B cell (primary cell): ENCODE data around the gene AGBL4. TPM values are rescaled to one million over a fixed set of nuclear protein-coding genes. Genes with fewer than 3 reads are reported as not detected.

Experiments used
- ATAC-seq: fragments of 200-7000 bp; cut with Tn5 transposase; one replicate; pipeline ENCODE4 v1.10.0; 2021; ENCODE audit warnings: low read depth, mild to moderate bottlenecking, moderate number of reproducible peaks, moderate library complexity
- CTCF ChIA-PET: fragments of 350-600 bp; sonication (Branson Sonifier 250); formaldehyde crosslinking; loops from one replicate; lab custom pipeline; 2021; ENCODE audit warnings: antibody characterized with exemption, inconsistent platforms; lab: Charles Lee
- POLR2A ChIA-PET: fragments of 350-600 bp; sonication (Branson Sonifier 250); formaldehyde crosslinking; loops from one replicate; lab custom pipeline; 2021; ENCODE audit warnings: antibody characterized with exemption; lab: Charles Lee
- DNase-seq: peaks from one replicate; pipeline ENCODE4 v3.0.0; 2013
- H2AFZ ChIP-seq: 2 replicates; pipeline ENCODE4 v1.6.1; 2012; ENCODE audit warnings: mild to moderate bottlenecking, low read depth, low read length; ENCODE audit not compliant: insufficient read depth, poor library complexity, severe bottlenecking
- H3K27ac ChIP-seq, 2 donors: 1 replicate in 1 of 2; 2 replicates in 1 of 2; pipeline ENCODE4 v1.5.1; 2012 to 2013; ENCODE audit warnings: low read length in 2 of 2, mild to moderate bottlenecking in 2 of 2, moderate library complexity in 1 of 2
- H3K27me3 ChIP-seq, 4 experiments: fragments of 200-600 bp in 1 of 4; sonication (generic) in 1 of 4; replicated peaks in 1 of 4; 1 replicate in 2 of 4; 2 replicates in 2 of 4; pipeline versions ENCODE4 v1.6.1 to v1.7.0; 2013 to 2016; ENCODE audit warnings: low read length in 3 of 4, mild to moderate bottlenecking in 2 of 4, mixed read lengths in 1 of 4, moderate library complexity in 1 of 4; ENCODE audit not compliant: insufficient read depth in 4 of 4, control insufficient read depth in 3 of 4; ENCODE audit errors: control extremely low read depth in 1 of 4
- H3K36me3 ChIP-seq, 2 experiments: replicated peaks in 1 of 2; 1 replicate in 1 of 2; 2 replicates in 1 of 2; pipeline versions ENCODE4 v1.6.1 to v1.7.1; 2013; ENCODE audit warnings: low read length in 1 of 2; ENCODE audit not compliant: insufficient read depth in 2 of 2, control insufficient read depth in 1 of 2; ENCODE audit errors: control extremely low read depth in 1 of 2, extremely low read depth in 1 of 2
- H3K4me1 ChIP-seq, 2 donors: fragments of 200-600 bp in 1 of 2; sonication (generic) in 1 of 2; 1 replicate in 1 of 2; 2 replicates in 1 of 2; pipeline versions ENCODE4 v1.5.1 to v1.6.1; 2013 to 2017; ENCODE audit warnings: low read length in 2 of 2; ENCODE audit not compliant: control insufficient read depth in 2 of 2, insufficient read depth in 2 of 2
- H3K4me2 ChIP-seq: replicated peaks from 2 replicates; pipeline ENCODE3; 2012; ENCODE audit warnings: mild to moderate bottlenecking, low read depth, low read length; ENCODE audit not compliant: poor library complexity, severe bottlenecking
- H3K4me3 ChIP-seq, 5 experiments: fragments of 200-600 bp in 1 of 5; sonication (generic) in 1 of 5; 1 replicate in 3 of 5; 2 replicates in 2 of 5; pipeline versions ENCODE4 v1.5.1 to v1.7.0; 2011 to 2016; ENCODE audit warnings: low read length in 4 of 5, mild to moderate bottlenecking in 4 of 5, low read depth in 2 of 5, control low read depth in 1 of 5, moderate library complexity in 1 of 5; ENCODE audit not compliant: insufficient read depth in 1 of 5; ENCODE audit errors: control extremely low read depth in 1 of 5, extremely low read depth in 1 of 5
- H3K79me2 ChIP-seq: fragments of 200-600 bp; sonication (generic); one replicate; pipeline ENCODE4 v1.6.0; 2016; ENCODE audit warnings: low read length; ENCODE audit not compliant: control insufficient read depth, insufficient read depth
- H3K9ac ChIP-seq: fragments of 200-600 bp; sonication (generic); 2 replicates; pipeline ENCODE4 v1.6.1; 2017; ENCODE audit warnings: mild to moderate bottlenecking, low read length, moderate library complexity
- H3K9me3 ChIP-seq, 3 donors: one replicate each; pipeline versions ENCODE4 v1.6.1 to v1.7.1; 2013; ENCODE audit warnings: low read length in 2 of 3; ENCODE audit not compliant: control insufficient read depth in 2 of 3, insufficient read depth in 1 of 3; ENCODE audit errors: control extremely low read depth in 1 of 3
- H4K20me1 ChIP-seq: 2 replicates; pipeline ENCODE4 v1.6.0; 2012; ENCODE audit warnings: mild to moderate bottlenecking, low read length; ENCODE audit not compliant: insufficient read depth, control insufficient read depth, poor library complexity, severe bottlenecking
- H3K27ac Mint-ChIP-seq: one replicate; pipeline ENCODE4 v1.8.0; 2021; ENCODE audit warnings: mixed read lengths
- H3K27me3 Mint-ChIP-seq: one replicate; pipeline ENCODE4 v1.8.0; 2021; ENCODE audit warnings: mixed read lengths
- H3K4me1 Mint-ChIP-seq: one replicate; pipeline ENCODE4 v1.8.0; 2021; ENCODE audit warnings: mixed read lengths
- H3K4me3 Mint-ChIP-seq: one replicate; pipeline ENCODE4 v1.8.0; 2021; ENCODE audit warnings: mixed read lengths
- H3K9me3 Mint-ChIP-seq: one replicate; pipeline ENCODE4 v1.8.0; 2022; ENCODE audit warnings: mixed read lengths; ENCODE audit not compliant: insufficient read depth
- EZH2 ChIP-seq: IDR thresholded peaks from 2 replicates; pipeline ENCODE4 v1.6.1; 2012; ENCODE audit warnings: borderline replicate concordance, low read depth, mild to moderate bottlenecking, moderate library complexity, low read length; ENCODE audit not compliant: insufficient read depth, poor library complexity, severe bottlenecking
- WGBS: methylation state at CpG from one replicate; pipeline ENCODE4 v1.1.5; 2013; ENCODE audit warnings: missing lambda C conversion rate; ENCODE audit not compliant: insufficient coverage; 5-methylcytosine and 5-hydroxymethylcytosine counted together
- intact Hi-C: fragments of 100-400 bp; cut with micrococcal nuclease; formaldehyde crosslinking; loops from one replicate; pipeline ENCODE4 v1.10.0; 2022
- polyA plus RNA-seq: library from polyadenylated mRNA; depleted of rRNA; stranded (reverse); fragments of >200 nt; gene quantifications from 2 replicates; pipeline ENCODE4 v1.2.3, GENCODE V29; 2012
- total RNA-seq, 2 donors: library from RNA; stranded (reverse); fragments of 120-200 nt in 1 of 2; gene quantifications; 1 replicate in 1 of 2; 2 replicates in 1 of 2; pipeline versions ENCODE4 v1.2.3 to v1.2.4, GENCODE V29; 2013 to 2022
- TF ChIP-seq, protein P1 (sequence below): fragments of 200-600 bp; IDR thresholded peaks from one replicate; pipeline ENCODE4 v1.8.0; 2022; ENCODE audit warnings: antibody characterized with exemption, mild to moderate bottlenecking

AGBL4 gene
- total and polyA plus RNA-seq, 2 donors (not counting 1 experiment from before 2014, with no cell fraction given), result 0.07 to 0.12 TPM

DNA sequence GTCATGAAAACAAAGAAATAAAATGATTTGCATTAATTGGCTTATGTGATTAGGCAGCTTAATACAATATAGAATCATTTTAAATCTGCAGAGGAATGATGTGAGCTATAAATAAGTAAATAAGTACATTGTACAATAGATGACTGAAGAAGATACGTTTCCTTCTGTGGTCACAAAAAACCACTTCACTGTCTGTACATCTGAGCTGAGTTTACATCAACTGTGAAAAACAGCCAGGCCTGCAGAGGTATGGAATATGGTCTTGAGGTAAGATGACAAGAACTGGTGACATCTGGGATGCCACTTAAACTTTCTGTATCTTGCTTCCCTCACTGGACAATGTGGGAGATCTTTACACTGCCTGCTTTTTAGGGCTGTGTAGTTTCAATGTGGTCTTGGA lies 1117.0 kb downstream of the AGBL4 start:
- Histone ChIP-seq H3K9ac (no peak overlapping the region), H3K9me3 (no peaks in the 10 kb centered on the region), H3K4me1 (no peaks in the 10 kb centered on the region), H3K79me2 (no peaks in the 10 kb centered on the region), H3K4me3 (no peak overlapping the region), H3K36me3 (no peaks in the 10 kb centered on the region), H4K20me1 (no peaks in the 10 kb centered on the region), H3K27me3 (no peaks in the 10 kb centered on the region), H2AFZ (no peak overlapping the region), H3K4me2 (no peak overlapping the region), H3K27ac (no peak overlapping the region)
- DNase-seq, result no peak
- intact Hi-C loops, result no loop called here
- no peaks in the 10 kb centered on the region for H3K9me3 Mint-ChIP-seq
- H3K27me3 Mint-ChIP-seq, result peaks cover 19% of the 10 kb centered on the region
- TF ChIP-seq, protein P1, sequence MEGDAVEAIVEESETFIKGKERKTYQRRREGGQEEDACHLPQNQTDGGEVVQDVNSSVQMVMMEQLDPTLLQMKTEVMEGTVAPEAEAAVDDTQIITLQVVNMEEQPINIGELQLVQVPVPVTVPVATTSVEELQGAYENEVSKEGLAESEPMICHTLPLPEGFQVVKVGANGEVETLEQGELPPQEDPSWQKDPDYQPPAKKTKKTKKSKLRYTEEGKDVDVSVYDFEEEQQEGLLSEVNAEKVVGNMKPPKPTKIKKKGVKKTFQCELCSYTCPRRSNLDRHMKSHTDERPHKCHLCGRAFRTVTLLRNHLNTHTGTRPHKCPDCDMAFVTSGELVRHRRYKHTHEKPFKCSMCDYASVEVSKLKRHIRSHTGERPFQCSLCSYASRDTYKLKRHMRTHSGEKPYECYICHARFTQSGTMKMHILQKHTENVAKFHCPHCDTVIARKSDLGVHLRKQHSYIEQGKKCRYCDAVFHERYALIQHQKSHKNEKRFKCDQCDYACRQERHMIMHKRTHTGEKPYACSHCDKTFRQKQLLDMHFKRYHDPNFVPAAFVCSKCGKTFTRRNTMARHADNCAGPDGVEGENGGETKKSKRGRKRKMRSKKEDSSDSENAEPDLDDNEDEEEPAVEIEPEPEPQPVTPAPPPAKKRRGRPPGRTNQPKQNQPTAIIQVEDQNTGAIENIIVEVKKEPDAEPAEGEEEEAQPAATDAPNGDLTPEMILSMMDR, result no peak
- no peak for TF ChIP-seq EZH2
- no peak overlapping the region for H3K27ac Mint-ChIP-seq
- no peaks in the 10 kb centered on the region for H3K4me1 Mint-ChIP-seq
- H3K4me3 Mint-ChIP-seq, result no peak overlapping the region
- no peak for ATAC-seq
- CTCF ChIA-PET, result no interaction called here
- POLR2A ChIA-PET, result no interaction called here
- whole genome bisulfite sequencing, result no CpG with 5 or more reads among the region's 1 CpG

- 100% methylated on average over 1 of the region's 1 CpG for WGBS
- Mint-ChIP-seq H3K4me3 (no peak overlapping the region), H3K27me3 (peaks cover 22% of the 10 kb centered on the region), H3K4me1 (no peaks in the 10 kb centered on the region), H3K27ac (no peak overlapping the region), H3K9me3 (no peaks in the 10 kb centered on the region)
- ATAC-seq (no peak), DNase-seq (no peak)
- Histone ChIP-seq H2AFZ (no peak overlapping the region), H3K9me3 (no peaks in the 10 kb centered on the region), H4K20me1 (no peaks in the 10 kb centered on the region), H3K9ac (no peak overlapping the region), H3K4me2 (no peak overlapping the region), H3K79me2 (no peaks in the 10 kb centered on the region), H3K27me3 (no peaks in the 10 kb centered on the region), H3K4me1 (no peaks in the 10 kb centered on the region), H3K4me3 (no peak overlapping the region), H3K27ac (no peak overlapping the region), H3K36me3 (no peaks in the 10 kb centered on the region)
- no peak for TF ChIP-seq EZH2
- TF ChIP-seq, protein P1, result no peak
- intact Hi-C loops, result no loop called here
- CTCF ChIA-PET, result no interaction called here
- POLR2A ChIA-PET, result no interaction called here
Observed at GRCh38 chr1:48906164-48906563, 1117.6 kb downstream of the AGBL4 start.
